HCT116 (cell line): ENCODE measurements around the gene CKLF. TPM values are rescaled to one million over a fixed set of nuclear protein-coding genes. Genes with fewer than 3 reads are reported as not detected.

Experiments used
- ATAC-seq: fragments of 200-7000 bp; cut with Tn5 transposase; 2 replicates; pipeline ENCODE4 v1.9.1; 2020; ENCODE audit warnings: mild to moderate bottlenecking, moderate library complexity
- BruUV-seq: library from RNA; stranded (reverse); fragments of 400-500 nt; replicated peaks from 2 replicates; lab custom pipeline; 2021; lab: Mats Ljungman, UMichigan
- CTCF ChIA-PET: fragments of 300-600 bp; sonication (Branson Sonifier 250); formaldehyde crosslinking; loops from one replicate; lab custom pipeline; 2021; ENCODE audit warnings: antibody characterized with exemption; lab: Charles Lee
- POLR2A ChIA-PET: fragments of 300-600, 350-600 bp; sonication (Branson Sonifier 250); formaldehyde crosslinking; loops from one replicate; lab custom pipeline; 2021; ENCODE audit warnings: antibody characterized with exemption; lab: Charles Lee
- RAD21 ChIA-PET, 2 experiments: fragments of 300-600 bp; sonication (Branson Sonifier 250); formaldehyde crosslinking; loops; one replicate each; lab custom pipeline; 2023; ENCODE audit warnings: low total read pairs in 2 of 2; ENCODE audit not compliant: uncharacterized antibody in 2 of 2, unreplicated experiment in 2 of 2, low non-redundant PET in 1 of 2; lab: Charles Lee
- DNase-seq: peaks from one replicate; pipeline ENCODE4 v3.0.0-alpha.2; 2010; ENCODE audit warnings: low read depth, low spot score
- H2AFZ ChIP-seq: fragments of 200-600 bp; shearing (Covaris generic), sonication (generic); 2 replicates; pipeline ENCODE4 v1.6.1; 2017; ENCODE audit warnings: low read depth, mixed run types, mixed read lengths, antibody characterized with exemption, low read length; ENCODE audit not compliant: poor library complexity, severe bottlenecking
- H3K27ac ChIP-seq: 2 replicates; pipeline ENCODE4 v1.5.1; 2012; ENCODE audit warnings: low read depth, low read length
- H3K27me3 ChIP-seq: fragments of 200-600 bp; sonication (generic); 2 replicates; pipeline ENCODE4 v1.6.1; 2016; ENCODE audit warnings: mixed run types, low read length, mixed read lengths; ENCODE audit not compliant: insufficient read depth
- H3K36me3 ChIP-seq, 2 experiments: fragments of 200-500 bp in 1 of 2; fragments of 200-600 bp in 1 of 2; sonication (Bioruptor generic) in 1 of 2; sonication (generic) in 1 of 2; 2 replicates each; pipeline versions ENCODE4 v1.5.1 to v1.6.1; 2014 to 2016; ENCODE audit warnings: low read length in 2 of 2, inconsistent platforms in 1 of 2, mixed read lengths in 1 of 2, mixed run types in 1 of 2; ENCODE audit not compliant: insufficient read depth in 2 of 2, control insufficient read depth in 1 of 2
- H3K4me1 ChIP-seq, 2 experiments: fragments of 200-600 bp in 1 of 2; sonication (generic) in 1 of 2; 2 replicates each; pipeline versions ENCODE4 v1.5.1 to v1.6.1; 2012 to 2017; ENCODE audit warnings: low read length in 2 of 2, inconsistent platforms in 1 of 2, mild to moderate bottlenecking in 1 of 2, mixed read lengths in 1 of 2, mixed run types in 1 of 2, moderate library complexity in 1 of 2; ENCODE audit not compliant: insufficient read depth in 2 of 2, control insufficient read depth in 1 of 2
- H3K4me2 ChIP-seq: fragments of 200-600 bp; sonication (generic); 2 replicates; pipeline ENCODE4 v1.6.1; 2017; ENCODE audit warnings: mixed run types, low read length, mixed read lengths
- H3K4me3 ChIP-seq, 2 experiments: fragments of 200-600 bp in 1 of 2; sonication (generic) in 1 of 2; replicated peaks in 1 of 2; 2 replicates each; pipeline ENCODE4 v1.5.1; 2011 to 2016; ENCODE audit warnings: low read length in 2 of 2, control low read depth in 1 of 2, low read depth in 1 of 2, mild to moderate bottlenecking in 1 of 2, mixed read lengths in 1 of 2, mixed run types in 1 of 2
- H3K79me2 ChIP-seq: fragments of 200-600 bp; sonication (generic); 2 replicates; pipeline ENCODE4 v1.6.1; 2017; ENCODE audit warnings: mild to moderate bottlenecking, mixed run types, low read length, moderate library complexity, mixed read lengths; ENCODE audit not compliant: insufficient read depth
- H3K9ac ChIP-seq: fragments of 200-600 bp; sonication (generic); 2 replicates; pipeline ENCODE4 v1.6.1; 2016; ENCODE audit warnings: low read length, mixed read lengths
- H3K9me2 ChIP-seq: fragments of 200-600 bp; sonication (generic), shearing (Covaris generic); 2 replicates; pipeline ENCODE4 v1.6.1; 2017; ENCODE audit warnings: mixed run types, mild to moderate bottlenecking, moderate library complexity; ENCODE audit not compliant: insufficient read depth
- H3K9me3 ChIP-seq, 2 experiments: fragments of 200-500 bp in 1 of 2; fragments of 200-600 bp in 1 of 2; sonication (Bioruptor generic) in 1 of 2; sonication (generic) in 1 of 2; 2 replicates each; pipeline ENCODE4 v1.6.1; 2014 to 2017; ENCODE audit warnings: low read length in 2 of 2, mixed read lengths in 2 of 2, inconsistent platforms in 1 of 2, low read depth in 1 of 2, mild to moderate bottlenecking in 1 of 2, mixed run types in 1 of 2, moderate library complexity in 1 of 2; ENCODE audit not compliant: control insufficient read depth in 1 of 2, insufficient read depth in 1 of 2
- H4K20me1 ChIP-seq: fragments of 200-600 bp; sonication (generic), shearing (Covaris generic); 2 replicates; pipeline ENCODE4 v1.6.1; 2017; ENCODE audit warnings: mixed run types, mild to moderate bottlenecking, moderate library complexity; ENCODE audit not compliant: insufficient read depth
- CBX3 ChIP-seq: IDR thresholded peaks from 2 replicates; pipeline ENCODE4 v1.6.1; 2012; ENCODE audit warnings: low read depth
- CEBPB ChIP-seq: IDR thresholded peaks from 2 replicates; pipeline ENCODE4 v1.6.1; 2012; ENCODE audit warnings: low read depth
- EGR1 ChIP-seq: IDR thresholded peaks from 2 replicates; pipeline ENCODE4 v1.6.1; 2012; ENCODE audit warnings: low read depth
- EZH2 ChIP-seq: fragments of 200-600 bp; sonication (generic); IDR thresholded peaks from 2 replicates; pipeline ENCODE4 v1.6.1; 2017; ENCODE audit warnings: antibody characterized with exemption, mixed run types
- EZH2phosphoT487 ChIP-seq: fragments of 200-600 bp; IDR thresholded peaks from 2 replicates; pipeline ENCODE4 v1.6.1; 2018; ENCODE audit warnings: antibody characterized with exemption, borderline replicate concordance
- FOSL1 ChIP-seq: IDR thresholded peaks from 2 replicates; pipeline ENCODE4 v1.6.1; 2012; ENCODE audit warnings: low read depth
- JUND ChIP-seq: IDR thresholded peaks from 2 replicates; pipeline ENCODE4 v1.6.1; 2012
- POLR2A ChIP-seq: IDR thresholded peaks from 2 replicates; pipeline ENCODE4 v1.7.0; 2011; ENCODE audit warnings: borderline replicate concordance; ENCODE audit not compliant: insufficient read depth, insufficient read length; ENCODE audit errors: extremely low read depth
- POLR2AphosphoS5 ChIP-seq: IDR thresholded peaks from 2 replicates; pipeline ENCODE4 v1.6.1; 2011; ENCODE audit warnings: mild to moderate bottlenecking, low read depth, low read length, moderate library complexity
- RAD21 ChIP-seq: IDR thresholded peaks from 2 replicates; pipeline ENCODE4 v1.6.1; 2012; ENCODE audit warnings: low read depth, mild to moderate bottlenecking
- SIN3A ChIP-seq: IDR thresholded peaks from 2 replicates; pipeline ENCODE4 v1.6.1; 2012; ENCODE audit warnings: low read depth
- YY1 ChIP-seq: IDR thresholded peaks from 2 replicates; pipeline ENCODE4 v1.6.1; 2011; ENCODE audit warnings: low read length, low read depth, moderate library complexity, mild to moderate bottlenecking; ENCODE audit not compliant: insufficient replicate concordance; ENCODE audit errors: extremely low read depth
- intact Hi-C: fragments of 100-400 bp; cut with micrococcal nuclease; formaldehyde crosslinking; loops from 2 replicates; pipeline ENCODE4 v1.10.0; 2022
- total RNA-seq: library from RNA; stranded (reverse); gene quantifications from one replicate; pipeline ENCODE4 v1.2.1, GENCODE V29; 2021; ENCODE audit not compliant: unreplicated experiment
- TF ChIP-seq, protein P1 (sequence below): IDR thresholded peaks from 2 replicates; pipeline ENCODE4 v1.6.1; 2011; ENCODE audit warnings: mild to moderate bottlenecking, low read length, moderate library complexity; ENCODE audit not compliant: insufficient replicate concordance; ENCODE audit errors: extremely low read depth
- TF ChIP-seq, protein P2 (sequence below): IDR thresholded peaks from 2 replicates; pipeline ENCODE4 v1.6.1; 2012; ENCODE audit warnings: low read depth
- TF ChIP-seq, protein P3 (sequence below): IDR thresholded peaks from 2 replicates; pipeline ENCODE4 v1.6.1; 2012
- TF ChIP-seq, protein P4 (sequence below): IDR thresholded peaks from 2 replicates; pipeline ENCODE4 v1.6.1; 2012
- TF ChIP-seq, protein P5 (sequence below), 3 experiments: fragments of 200-600 bp in 1 of 3; sonication (generic) in 1 of 3; IDR thresholded peaks in 2 of 3; conservative IDR thresholded peaks in 1 of 3; 2 replicates each; pipeline ENCODE4 v1.5.1; 2012 to 2017; ENCODE audit warnings: low read depth in 2 of 3, low read length in 2 of 3, antibody characterized with exemption in 1 of 3, borderline replicate concordance in 1 of 3, control low read depth in 1 of 3, mild to moderate bottlenecking in 1 of 3, mixed read lengths in 1 of 3, mixed run types in 1 of 3, moderate library complexity in 1 of 3; ENCODE audit not compliant: insufficient read depth in 1 of 3

CKLF gene
- total RNA-seq, 1 experiment from 2014 or later = 38.6 TPM

DNA sequence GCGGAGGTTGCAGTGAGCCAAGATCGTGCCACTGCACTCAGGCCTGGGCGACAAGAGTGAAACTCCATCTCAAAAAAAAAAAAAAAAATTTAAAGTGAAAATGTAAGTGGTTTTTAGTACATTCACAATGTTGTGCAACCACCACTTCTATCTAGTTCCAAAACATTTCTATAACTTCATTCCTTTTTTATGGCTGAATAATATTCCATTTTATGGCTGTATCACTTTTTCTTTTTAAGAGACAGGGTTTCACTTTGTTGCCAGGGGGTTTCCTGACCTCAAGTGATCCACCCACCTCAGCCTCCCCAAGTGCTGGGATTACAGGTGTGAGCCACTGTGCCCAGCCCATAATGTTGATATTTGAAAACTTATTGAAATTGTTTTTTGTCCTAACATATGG, 40.4 kb downstream of the CKLF start:
- Histone ChIP-seq H3K4me1 (no peaks in the 10 kb centered on the region), H2AFZ (no peak overlapping the region), H3K36me3 (no peaks in the 10 kb centered on the region), H3K27ac (no peak overlapping the region), H3K4me3 (no peak overlapping the region), H3K9ac (no peak overlapping the region), H3K9me2 (no peaks in the 10 kb centered on the region), H3K9me3 (no peaks in the 10 kb centered on the region), H4K20me1 (no peaks in the 10 kb centered on the region), H3K27me3 (no peaks in the 10 kb centered on the region), H3K4me2 (no peak overlapping the region), H3K79me2 (no peaks in the 10 kb centered on the region)
- CTCF ChIA-PET = no interaction called here
- DNase-seq (no peak), ATAC-seq (no peak)
- RAD21 ChIA-PET = no interaction called here
- BruUV-seq = no TSS peak
- POLR2A ChIA-PET = no interaction called here
- intact Hi-C loops = no loop called here
- TF ChIP-seq, protein P1, sequence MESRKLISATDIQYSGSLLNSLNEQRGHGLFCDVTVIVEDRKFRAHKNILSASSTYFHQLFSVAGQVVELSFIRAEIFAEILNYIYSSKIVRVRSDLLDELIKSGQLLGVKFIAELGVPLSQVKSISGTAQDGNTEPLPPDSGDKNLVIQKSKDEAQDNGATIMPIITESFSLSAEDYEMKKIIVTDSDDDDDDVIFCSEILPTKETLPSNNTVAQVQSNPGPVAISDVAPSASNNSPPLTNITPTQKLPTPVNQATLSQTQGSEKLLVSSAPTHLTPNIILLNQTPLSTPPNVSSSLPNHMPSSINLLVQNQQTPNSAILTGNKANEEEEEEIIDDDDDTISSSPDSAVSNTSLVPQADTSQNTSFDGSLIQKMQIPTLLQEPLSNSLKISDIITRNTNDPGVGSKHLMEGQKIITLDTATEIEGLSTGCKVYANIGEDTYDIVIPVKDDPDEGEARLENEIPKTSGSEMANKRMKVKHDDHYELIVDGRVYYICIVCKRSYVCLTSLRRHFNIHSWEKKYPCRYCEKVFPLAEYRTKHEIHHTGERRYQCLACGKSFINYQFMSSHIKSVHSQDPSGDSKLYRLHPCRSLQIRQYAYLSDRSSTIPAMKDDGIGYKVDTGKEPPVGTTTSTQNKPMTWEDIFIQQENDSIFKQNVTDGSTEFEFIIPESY = no peak
- TF ChIP-seq SIN3A (no peak), POLR2AphosphoS5 (no peak), EGR1 (no peak), EZH2phosphoT487 (no peak), JUND (no peak), CBX3 (no peak), FOSL1 (no peak), RAD21 (no peak), POLR2A (no peak), CEBPB (no peak), EZH2 (no peak), YY1 (no peak)
- TF ChIP-seq, protein P2, sequence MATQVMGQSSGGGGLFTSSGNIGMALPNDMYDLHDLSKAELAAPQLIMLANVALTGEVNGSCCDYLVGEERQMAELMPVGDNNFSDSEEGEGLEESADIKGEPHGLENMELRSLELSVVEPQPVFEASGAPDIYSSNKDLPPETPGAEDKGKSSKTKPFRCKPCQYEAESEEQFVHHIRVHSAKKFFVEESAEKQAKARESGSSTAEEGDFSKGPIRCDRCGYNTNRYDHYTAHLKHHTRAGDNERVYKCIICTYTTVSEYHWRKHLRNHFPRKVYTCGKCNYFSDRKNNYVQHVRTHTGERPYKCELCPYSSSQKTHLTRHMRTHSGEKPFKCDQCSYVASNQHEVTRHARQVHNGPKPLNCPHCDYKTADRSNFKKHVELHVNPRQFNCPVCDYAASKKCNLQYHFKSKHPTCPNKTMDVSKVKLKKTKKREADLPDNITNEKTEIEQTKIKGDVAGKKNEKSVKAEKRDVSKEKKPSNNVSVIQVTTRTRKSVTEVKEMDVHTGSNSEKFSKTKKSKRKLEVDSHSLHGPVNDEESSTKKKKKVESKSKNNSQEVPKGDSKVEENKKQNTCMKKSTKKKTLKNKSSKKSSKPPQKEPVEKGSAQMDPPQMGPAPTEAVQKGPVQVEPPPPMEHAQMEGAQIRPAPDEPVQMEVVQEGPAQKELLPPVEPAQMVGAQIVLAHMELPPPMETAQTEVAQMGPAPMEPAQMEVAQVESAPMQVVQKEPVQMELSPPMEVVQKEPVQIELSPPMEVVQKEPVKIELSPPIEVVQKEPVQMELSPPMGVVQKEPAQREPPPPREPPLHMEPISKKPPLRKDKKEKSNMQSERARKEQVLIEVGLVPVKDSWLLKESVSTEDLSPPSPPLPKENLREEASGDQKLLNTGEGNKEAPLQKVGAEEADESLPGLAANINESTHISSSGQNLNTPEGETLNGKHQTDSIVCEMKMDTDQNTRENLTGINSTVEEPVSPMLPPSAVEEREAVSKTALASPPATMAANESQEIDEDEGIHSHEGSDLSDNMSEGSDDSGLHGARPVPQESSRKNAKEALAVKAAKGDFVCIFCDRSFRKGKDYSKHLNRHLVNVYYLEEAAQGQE = no peak
- TF ChIP-seq, protein P3, sequence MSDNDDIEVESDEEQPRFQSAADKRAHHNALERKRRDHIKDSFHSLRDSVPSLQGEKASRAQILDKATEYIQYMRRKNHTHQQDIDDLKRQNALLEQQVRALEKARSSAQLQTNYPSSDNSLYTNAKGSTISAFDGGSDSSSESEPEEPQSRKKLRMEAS = no peak
- TF ChIP-seq, protein P4, sequence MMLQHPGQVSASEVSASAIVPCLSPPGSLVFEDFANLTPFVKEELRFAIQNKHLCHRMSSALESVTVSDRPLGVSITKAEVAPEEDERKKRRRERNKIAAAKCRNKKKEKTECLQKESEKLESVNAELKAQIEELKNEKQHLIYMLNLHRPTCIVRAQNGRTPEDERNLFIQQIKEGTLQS = no peak
- TF ChIP-seq, protein P5, sequence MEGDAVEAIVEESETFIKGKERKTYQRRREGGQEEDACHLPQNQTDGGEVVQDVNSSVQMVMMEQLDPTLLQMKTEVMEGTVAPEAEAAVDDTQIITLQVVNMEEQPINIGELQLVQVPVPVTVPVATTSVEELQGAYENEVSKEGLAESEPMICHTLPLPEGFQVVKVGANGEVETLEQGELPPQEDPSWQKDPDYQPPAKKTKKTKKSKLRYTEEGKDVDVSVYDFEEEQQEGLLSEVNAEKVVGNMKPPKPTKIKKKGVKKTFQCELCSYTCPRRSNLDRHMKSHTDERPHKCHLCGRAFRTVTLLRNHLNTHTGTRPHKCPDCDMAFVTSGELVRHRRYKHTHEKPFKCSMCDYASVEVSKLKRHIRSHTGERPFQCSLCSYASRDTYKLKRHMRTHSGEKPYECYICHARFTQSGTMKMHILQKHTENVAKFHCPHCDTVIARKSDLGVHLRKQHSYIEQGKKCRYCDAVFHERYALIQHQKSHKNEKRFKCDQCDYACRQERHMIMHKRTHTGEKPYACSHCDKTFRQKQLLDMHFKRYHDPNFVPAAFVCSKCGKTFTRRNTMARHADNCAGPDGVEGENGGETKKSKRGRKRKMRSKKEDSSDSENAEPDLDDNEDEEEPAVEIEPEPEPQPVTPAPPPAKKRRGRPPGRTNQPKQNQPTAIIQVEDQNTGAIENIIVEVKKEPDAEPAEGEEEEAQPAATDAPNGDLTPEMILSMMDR (IDR thresholded peaks at IDR 0.05 in 2 of 3, conservative IDR thresholded peaks at IDR 0.05 in 1 of 3; ENCODE audit: borderline replicate concordance in 1 of 3, insufficient read depth in 1 of 3, low read depth in 2 of 3, low read length in 2 of 3) = no peak
- TF ChIP-seq, all 23 proteins: peak for 0
